Thyroid gland (tissue), 4 donors: ENCODE results near the gene MBNL2. TPM values are rescaled to one million over a fixed set of nuclear protein-coding genes. Genes with fewer than 3 reads are reported as not detected.

ENCODE experiments used
- DNase-seq, 2 donors: peaks; one replicate each; pipeline ENCODE4 v3.0.0-alpha.2; 2019
- H3K27ac ChIP-seq, 3 donors: fragments of 200-600 bp; sonication (generic); 1 replicate in 2 of 3; 2 replicates in 1 of 3; pipeline ENCODE4 v1.5.1; 2016 to 2019; ENCODE audit warnings: mild to moderate bottlenecking in 1 of 3, moderate library complexity in 1 of 3
- H3K27me3 ChIP-seq: fragments of 200-600 bp; sonication (generic); one replicate; pipeline ENCODE4 v1.5.1; 2019
- H3K36me3 ChIP-seq, 2 donors: fragments of 200-600 bp; sonication (generic); one replicate each; pipeline ENCODE4 v1.5.1; 2016 to 2019
- H3K4me1 ChIP-seq, 2 donors: fragments of 200-600 bp; sonication (generic); one replicate each; pipeline ENCODE4 v1.5.1; 2017 to 2019
- H3K4me3 ChIP-seq, 3 donors: fragments of 200-600 bp; sonication (generic); replicated peaks in 1 of 3; 1 replicate in 2 of 3; 2 replicates in 1 of 3; pipeline ENCODE4 v1.5.1; 2016; ENCODE audit warnings: mild to moderate bottlenecking in 1 of 3
- H3K9me3 ChIP-seq: fragments of 200-600 bp; sonication (generic); one replicate; pipeline ENCODE4 v1.5.1; 2017
- POLR2A ChIP-seq, 2 donors: fragments of 450-650 bp; IDR thresholded peaks; one replicate each; pipeline ENCODE4 v1.6.1; 2017; ENCODE audit warnings: antibody characterized with exemption in 2 of 2, mild to moderate bottlenecking in 2 of 2, moderate library complexity in 1 of 2
- WGBS, 2 donors: methylation state at CpG; one replicate each; pipeline ENCODE4 v1.1.5; 2017; 5-methylcytosine and 5-hydroxymethylcytosine counted together
- intact Hi-C: fragments of 100-400 bp; cut with DNase I; formaldehyde crosslinking; loops from one replicate; pipeline ENCODE4 v1.15.1; 2023
- total RNA-seq, 4 donors: library from RNA; depleted of rRNA; stranded (reverse); fragments of >200 nt; gene quantifications; one replicate each; pipeline ENCODE4 v1.2.3, GENCODE V29; 2016
- TF ChIP-seq, protein P1 (sequence below), 6 experiments: fragments of 200-600 bp in 3 of 6; fragments of 450-650 bp in 3 of 6; sonication (generic) in 3 of 6; IDR thresholded peaks; one replicate each; pipeline ENCODE4 v1.5.1; 2016 to 2019; ENCODE audit warnings: antibody characterized with exemption in 6 of 6, mild to moderate bottlenecking in 2 of 6, inconsistent platforms in 1 of 6, moderate library complexity in 1 of 6

The MBNL2 gene
- total RNA-seq, 4 donors from 2014 or later = 93.4 to 99.9 (median 98.3) TPM

GRCh38 chr13:97341135-97341534 lies 119.0 kb downstream of the MBNL2 start:
- Histone ChIP-seq H3K4me1 (peaks cover 0 to 4% of the 10 kb centered on the region in 2 donors), H3K36me3 (peaks cover 0 to 5% of the 10 kb centered on the region in 2 donors), H3K4me3 (no peak overlapping the region), H3K27me3 (no peaks in the 10 kb centered on the region), H3K9me3 (no peaks in the 10 kb centered on the region), H3K27ac (no peak overlapping the region)
- intact Hi-C loops = no loop called here
- no peak for DNase-seq
- TF ChIP-seq, protein P1, sequence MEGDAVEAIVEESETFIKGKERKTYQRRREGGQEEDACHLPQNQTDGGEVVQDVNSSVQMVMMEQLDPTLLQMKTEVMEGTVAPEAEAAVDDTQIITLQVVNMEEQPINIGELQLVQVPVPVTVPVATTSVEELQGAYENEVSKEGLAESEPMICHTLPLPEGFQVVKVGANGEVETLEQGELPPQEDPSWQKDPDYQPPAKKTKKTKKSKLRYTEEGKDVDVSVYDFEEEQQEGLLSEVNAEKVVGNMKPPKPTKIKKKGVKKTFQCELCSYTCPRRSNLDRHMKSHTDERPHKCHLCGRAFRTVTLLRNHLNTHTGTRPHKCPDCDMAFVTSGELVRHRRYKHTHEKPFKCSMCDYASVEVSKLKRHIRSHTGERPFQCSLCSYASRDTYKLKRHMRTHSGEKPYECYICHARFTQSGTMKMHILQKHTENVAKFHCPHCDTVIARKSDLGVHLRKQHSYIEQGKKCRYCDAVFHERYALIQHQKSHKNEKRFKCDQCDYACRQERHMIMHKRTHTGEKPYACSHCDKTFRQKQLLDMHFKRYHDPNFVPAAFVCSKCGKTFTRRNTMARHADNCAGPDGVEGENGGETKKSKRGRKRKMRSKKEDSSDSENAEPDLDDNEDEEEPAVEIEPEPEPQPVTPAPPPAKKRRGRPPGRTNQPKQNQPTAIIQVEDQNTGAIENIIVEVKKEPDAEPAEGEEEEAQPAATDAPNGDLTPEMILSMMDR (IDR thresholded peaks at IDR 0.05) = no peak
- no peak for TF ChIP-seq POLR2A (IDR thresholded peaks at IDR 0.05)
- WGBS, 2 donors = 91 to 93% methylated on average over 1 of the region's 1 CpG

DNA sequence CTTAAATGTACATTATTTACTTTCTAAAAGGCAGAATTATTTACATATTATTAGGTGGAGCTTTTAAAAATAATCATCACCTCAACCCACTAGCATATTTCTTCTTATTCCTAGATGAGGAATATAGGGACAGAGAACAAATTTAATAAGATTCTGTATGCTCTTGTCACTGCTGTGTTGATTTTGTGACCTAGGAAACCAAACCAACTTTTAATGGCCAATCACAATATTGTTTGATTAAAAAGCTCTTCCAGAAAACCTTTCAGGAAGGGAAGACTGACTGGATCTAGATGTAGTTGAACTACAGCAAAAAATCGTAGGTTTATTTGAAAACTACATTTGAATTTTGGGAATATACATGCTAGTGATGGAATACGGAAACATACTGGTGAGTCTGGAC lies 120.0 kb downstream of the MBNL2 start:
- peaks cover 8 to 9% of the 10 kb centered on the region in 2 donors for H3K36me3 ChIP-seq
- peak overlapping the region in 1 of 3 donors; percentile 13 for H3K27ac ChIP-seq
- intact Hi-C loops = no loop called here
- TF ChIP-seq, protein P1 (IDR thresholded peaks at IDR 0.05) = no peak
- TF ChIP-seq POLR2A (IDR thresholded peaks at IDR 0.05) = no peak
- peaks cover 0 to 4% of the 10 kb centered on the region in 2 donors for H3K4me1 ChIP-seq
- no peak overlapping the region for H3K4me3 ChIP-seq
- H3K9me3 ChIP-seq = no peaks in the 10 kb centered on the region
- no peak for DNase-seq
- 80 to 85% methylated on average over 2 of the region's 2 CpGs for WGBS, 2 donors
- no peaks in the 10 kb centered on the region for H3K27me3 ChIP-seq

DNA sequence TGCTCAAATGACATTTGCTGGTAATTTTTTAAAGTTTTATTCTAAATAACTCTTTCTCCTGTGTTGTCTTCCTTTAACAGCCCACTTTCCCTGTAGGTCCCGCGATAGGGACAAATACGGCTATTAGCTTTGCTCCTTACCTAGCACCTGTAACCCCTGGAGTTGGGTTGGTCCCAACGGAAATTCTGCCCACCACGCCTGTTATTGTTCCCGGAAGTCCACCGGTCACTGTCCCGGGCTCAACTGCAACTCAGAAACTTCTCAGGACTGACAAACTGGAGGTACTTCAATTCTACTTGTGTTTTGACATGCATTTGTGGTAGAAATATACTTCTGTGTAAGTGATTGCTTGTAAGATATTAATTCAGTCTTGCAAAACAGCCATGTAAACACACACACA lies 120.8 kb downstream of the MBNL2 start:
- Histone ChIP-seq H3K27ac (peak overlapping the region in 2 of 3 donors; percentile 8 to 15), H3K9me3 (no peaks in the 10 kb centered on the region), H3K27me3 (no peaks in the 10 kb centered on the region), H3K4me3 (no peak overlapping the region), H3K4me1 (peaks cover 0 to 4% of the 10 kb centered on the region in 2 donors), H3K36me3 (peaks cover 8 to 14% of the 10 kb centered on the region in 2 donors)
- no peak for TF ChIP-seq POLR2A (IDR thresholded peaks at IDR 0.05)
- TF ChIP-seq, protein P1 (IDR thresholded peaks at IDR 0.05) = no peak
- DNase-seq = no peak
- WGBS, 2 donors = 88 to 94% methylated on average over 8 of the region's 8 CpGs
- intact Hi-C loops = no loop called here

DNA sequence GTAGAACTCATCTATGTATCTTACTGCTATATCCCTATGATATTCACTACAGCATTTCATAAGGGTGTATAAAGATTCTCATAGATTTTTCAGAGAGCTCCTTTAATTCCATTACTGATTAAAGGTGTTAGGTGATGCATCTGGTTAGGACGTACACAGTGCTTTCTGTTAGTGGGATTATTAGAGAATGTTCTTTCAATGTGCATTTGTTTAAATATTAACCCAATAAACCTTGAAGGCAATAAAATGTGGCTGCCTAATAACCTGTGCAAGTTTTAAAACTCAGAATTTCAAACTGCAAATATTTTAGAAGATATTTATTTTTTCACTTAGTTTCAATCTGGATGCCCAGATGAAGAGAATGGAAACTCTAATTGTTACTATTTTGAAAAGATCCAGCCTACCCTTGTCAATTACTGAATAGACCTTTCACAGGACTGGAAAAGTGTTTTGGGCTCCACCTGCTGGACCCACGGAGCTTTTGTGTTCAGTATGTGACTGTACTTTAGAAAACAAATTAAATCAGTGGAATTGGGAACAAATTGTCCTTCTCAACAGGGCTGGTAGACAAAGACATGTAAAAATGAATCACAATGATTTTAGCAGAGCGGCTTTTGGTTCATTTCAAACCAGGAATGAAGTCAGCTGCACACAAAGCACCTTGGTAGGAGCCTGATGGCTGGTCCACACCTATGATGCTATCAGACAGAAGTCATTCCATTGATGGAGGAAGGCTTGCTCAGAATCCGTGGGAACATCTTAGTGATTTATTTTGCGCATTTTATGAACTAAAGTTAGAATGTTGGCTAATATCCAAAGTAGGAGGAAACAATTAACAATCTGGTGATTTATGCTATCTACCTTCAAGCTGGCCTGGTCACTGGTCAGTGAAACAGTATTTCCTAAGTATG lies 122.4 kb downstream of the MBNL2 start:
- Histone ChIP-seq H3K27ac (no peak overlapping the region), H3K4me3 (no peak overlapping the region), H3K27me3 (no peaks in the 10 kb centered on the region), H3K4me1 (peaks cover 0 to 4% of the 10 kb centered on the region in 2 donors), H3K9me3 (no peaks in the 10 kb centered on the region), H3K36me3 (peaks cover 16 to 19% of the 10 kb centered on the region in 2 donors)
- peak; percentile 75 for DNase-seq
- WGBS, 2 donors = 55 to 63% methylated on average over 5 of the region's 5 CpGs
- no peak for TF ChIP-seq POLR2A (IDR thresholded peaks at IDR 0.05)
- TF ChIP-seq, protein P1 (IDR thresholded peaks at IDR 0.05) = peak; percentile 17 to 76 (median 65)
- intact Hi-C loops = loop anchor here (5.0 kb wide), 1 partner anchor 232 kb away; no protein-coding TSS in a partner anchor

DNA sequence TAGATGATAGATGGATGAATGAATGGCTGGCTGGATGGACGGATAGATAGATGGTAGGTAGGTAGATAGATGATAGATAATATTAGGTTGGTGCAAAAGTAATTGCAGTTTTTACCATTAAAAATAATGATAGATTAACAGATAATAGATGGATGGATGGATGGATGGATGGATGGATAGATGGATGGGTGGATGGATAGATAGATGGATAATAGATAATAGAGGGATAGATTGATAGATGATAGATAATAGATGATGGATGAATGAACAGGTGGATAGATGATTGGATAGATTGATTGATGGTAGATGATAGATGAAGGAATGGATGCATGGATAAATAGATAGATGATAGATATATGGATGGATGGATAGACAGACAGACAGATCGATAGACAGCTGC lies 124.0 kb downstream of the MBNL2 start:
- TF ChIP-seq, protein P1 (IDR thresholded peaks at IDR 0.05) = no peak
- no peak for TF ChIP-seq POLR2A (IDR thresholded peaks at IDR 0.05)
- no peaks in the 10 kb centered on the region for H3K27me3 ChIP-seq
- H3K4me1 ChIP-seq = peaks cover 0 to 4% of the 10 kb centered on the region in 2 donors
- H3K4me3 ChIP-seq = no peak overlapping the region
- 94 to 98% methylated on average over 2 of the region's 2 CpGs for WGBS, 2 donors
- H3K27ac ChIP-seq = no peak overlapping the region
- no peaks in the 10 kb centered on the region for H3K9me3 ChIP-seq
- DNase-seq = no peak
- intact Hi-C loops = loop anchor here (5.0 kb wide), 1 partner anchor 234 kb away; no protein-coding TSS in a partner anchor
- peaks cover 16 to 26% of the 10 kb centered on the region in 2 donors for H3K36me3 ChIP-seq
